HG02798 (cell line): ENCODE measurements around the gene D2HGDH.

Source experiments
- ATAC-seq: cut with Tn5 transposase; IDR thresholded peaks from one replicate; pipeline ENCODE4 v1.9.1; 2021; ENCODE audit warnings: mild to moderate bottlenecking; ENCODE audit not compliant: unreplicated experiment, poor library complexity

Gene D2HGDH

DNA sequence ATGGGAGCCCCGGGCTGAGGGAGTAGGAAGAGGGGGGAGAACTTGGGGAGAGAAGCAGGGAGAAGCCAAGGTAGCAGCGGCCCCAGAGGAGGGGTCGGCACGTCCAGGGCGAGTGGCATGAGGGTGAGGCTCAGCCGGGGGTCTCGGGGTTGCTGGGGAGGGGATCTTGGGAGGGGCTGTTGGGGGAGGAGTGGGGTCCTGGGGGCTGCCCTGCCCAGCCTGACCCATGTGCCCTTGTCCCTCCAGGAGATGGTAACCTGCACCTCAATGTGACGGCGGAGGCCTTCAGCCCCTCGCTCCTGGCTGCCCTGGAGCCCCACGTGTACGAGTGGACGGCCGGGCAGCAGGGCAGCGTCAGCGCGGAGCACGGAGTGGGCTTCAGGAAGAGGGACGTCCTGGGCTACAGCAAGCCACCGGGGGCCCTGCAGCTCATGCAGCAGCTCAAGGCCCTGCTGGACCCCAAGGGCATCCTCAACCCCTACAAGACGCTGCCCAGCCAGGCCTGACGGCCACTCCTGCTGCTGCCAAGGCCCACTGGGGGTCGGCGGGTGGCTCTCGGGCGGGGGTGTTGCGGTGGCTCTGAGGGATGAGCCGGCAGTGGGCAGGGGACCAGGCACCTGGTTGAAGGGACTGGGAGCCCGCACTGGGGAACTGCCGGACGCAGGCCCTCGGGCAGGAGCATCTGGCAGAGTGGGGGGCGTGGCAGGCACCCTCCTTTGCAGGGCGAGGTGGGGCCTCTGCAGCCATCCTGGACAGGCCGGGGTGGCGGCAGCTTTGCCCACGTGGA lies 33.2 kb downstream of the D2HGDH start:
- ATAC-seq = no peak

DNA sequence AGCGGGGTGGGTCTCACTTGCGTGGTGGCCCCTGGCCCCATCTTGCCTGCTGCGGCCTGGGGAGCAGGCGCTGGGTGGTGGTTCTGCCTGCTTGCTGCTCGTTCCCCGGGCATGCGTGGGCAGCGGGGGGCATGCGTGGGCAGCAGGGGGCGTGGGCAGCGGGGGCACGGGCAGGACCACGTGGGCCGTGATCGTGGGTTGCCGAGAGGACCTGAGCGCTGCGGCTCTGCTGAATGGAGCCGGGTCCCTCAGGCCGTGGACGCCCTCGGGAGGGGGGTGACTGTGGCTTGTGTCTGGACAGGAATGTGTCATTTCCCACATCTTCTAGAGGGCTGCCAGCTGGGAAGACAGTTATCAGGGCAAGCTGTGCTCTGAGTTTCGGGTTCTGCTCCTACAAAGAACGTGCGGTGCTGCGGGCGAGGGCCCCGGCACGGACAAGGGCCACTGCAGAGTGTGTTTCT lies 33.9 kb downstream of the D2HGDH start:
- no peak for ATAC-seq

DNA sequence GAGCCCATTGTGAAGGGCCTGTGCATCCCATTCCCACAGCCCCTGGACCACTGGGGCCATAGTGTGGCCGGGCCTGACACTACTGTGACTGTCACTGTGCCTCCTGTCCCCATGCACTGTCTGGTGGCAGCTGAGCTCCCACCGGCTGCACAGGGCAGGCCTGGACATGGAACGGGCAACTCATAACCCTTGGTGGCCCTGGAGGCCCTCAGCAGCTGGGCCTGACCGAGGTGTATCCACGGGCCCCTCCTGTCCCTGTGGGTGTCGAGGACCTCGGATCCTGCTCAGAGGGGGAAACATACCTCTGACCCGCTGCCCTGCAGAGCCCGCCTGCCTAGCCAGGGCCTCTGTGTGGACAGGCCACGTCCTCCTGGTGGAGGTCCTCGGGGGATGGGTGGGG lies 34.4 kb downstream of the D2HGDH start:
- no peak for ATAC-seq

GRCh38 chr2:241769819-241770184 lies 35.4 kb downstream of the D2HGDH start:
- ATAC-seq = no peak

GRCh38 chr2:241770185-241770935 lies 35.9 kb downstream of the D2HGDH start:
- ATAC-seq = no peak

- no peak for ATAC-seq
Observed at GRCh38 chr2:241770936-241771285, 36.5 kb downstream of the D2HGDH start.

- no peak for ATAC-seq
Observed at GRCh38 chr2:241771286-241772062, 37.0 kb downstream of the D2HGDH start.

DNA sequence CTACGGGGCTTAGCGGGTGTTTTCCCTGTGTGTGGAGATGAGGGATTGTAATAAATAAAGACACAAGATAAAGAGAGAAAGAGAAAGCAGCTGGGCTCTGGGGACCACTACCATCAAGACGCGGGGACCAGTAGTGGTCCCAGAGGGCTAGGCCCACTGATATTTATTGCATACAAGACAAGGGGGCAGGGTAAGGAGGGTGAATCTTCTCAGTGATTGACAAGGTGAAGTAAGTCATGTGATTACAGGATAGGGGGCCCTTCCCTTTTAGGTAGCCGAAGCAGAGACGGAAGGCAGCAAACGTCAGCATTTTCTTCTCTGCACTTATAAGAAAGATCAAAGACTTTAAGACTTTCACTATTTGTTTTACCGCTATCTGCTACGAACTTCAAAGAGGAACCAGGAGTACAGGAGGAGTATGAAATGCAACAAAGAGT lies 37.7 kb downstream of the D2HGDH start:
- ATAC-seq = no peak

- no peak for ATAC-seq
Observed at GRCh38 chr2:241773511-241774418, 39.3 kb downstream of the D2HGDH start.

- ATAC-seq = no peak
Observed at GRCh38 chr2:241774419-241775222, 40.2 kb downstream of the D2HGDH start.

GRCh38 chr2:241775223-241776177 lies 41.1 kb downstream of the D2HGDH start:
- ATAC-seq = no peak

GRCh38 chr2:241776336-241777169 lies 42.1 kb downstream of the D2HGDH start, which contains the start of gene GAL3ST2:
GAL3ST2 (plus strand) TSS chr2:241776822; CDS start chr2:241776956, 134 bp downstream.
- ATAC-seq = no peak

DNA sequence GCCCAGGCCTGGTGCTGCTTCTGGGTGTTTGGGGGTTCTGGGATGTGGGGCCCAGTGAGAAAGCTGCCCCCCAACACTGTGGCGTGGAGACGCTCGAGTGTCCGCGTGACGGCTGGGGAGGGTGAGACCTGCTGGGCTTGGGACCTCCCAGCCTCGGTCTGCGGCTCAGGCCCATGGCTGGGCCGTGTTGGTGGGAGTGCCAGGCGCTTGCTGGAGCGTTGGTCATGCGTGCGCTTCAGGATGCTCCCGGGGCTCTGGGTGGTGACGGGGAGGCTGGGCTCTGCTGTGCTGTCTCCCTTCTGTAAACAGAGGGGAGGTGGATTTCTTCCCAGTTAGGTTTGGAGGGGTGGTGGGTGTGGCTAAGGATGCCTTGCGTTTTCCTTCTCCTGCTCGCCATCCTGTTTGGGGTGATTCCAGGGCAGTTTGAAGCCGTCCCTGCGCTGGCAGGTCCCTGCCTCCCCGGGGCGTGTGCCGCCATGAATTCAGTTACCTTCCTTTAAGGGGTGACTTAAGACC lies 42.8 kb downstream of the D2HGDH start:
- no peak for ATAC-seq

- no peak for ATAC-seq
Observed at GRCh38 chr2:241777686-241778627, 43.5 kb downstream of the D2HGDH start.

DNA sequence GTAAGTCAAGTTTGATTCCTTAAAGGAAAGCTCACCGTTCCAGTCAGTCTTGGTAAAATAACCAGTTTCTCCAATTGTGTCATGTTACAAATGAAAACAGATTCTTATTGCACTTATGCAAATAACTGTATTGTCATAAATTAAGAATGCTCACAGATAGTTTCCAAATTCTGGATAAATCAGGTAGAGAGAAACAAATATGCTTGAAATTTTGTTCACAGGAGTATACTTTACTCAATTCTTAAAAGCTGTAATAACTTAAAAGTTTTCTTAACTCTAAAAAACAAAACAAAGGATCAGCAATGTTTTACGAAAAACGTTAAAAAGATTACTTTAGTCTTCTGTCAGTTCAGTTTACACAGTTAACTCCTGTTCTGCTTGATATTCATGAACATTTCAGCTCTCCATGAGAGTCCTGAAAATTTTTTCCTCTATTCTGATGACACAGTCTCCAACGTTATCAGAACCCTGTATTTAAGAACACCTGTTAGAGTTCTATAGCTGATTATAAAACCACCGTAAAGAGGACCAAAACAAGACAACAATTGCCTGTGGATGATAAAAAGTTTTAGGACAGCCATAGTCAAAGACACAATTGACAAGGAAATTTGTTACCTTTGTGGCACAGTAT lies 46.6 kb downstream of the D2HGDH start:
- no peak for ATAC-seq
